Lower leg skin (tissue), 3 donors: Measurements from ENCODE around the gene RHPN2.

Source experiments
- POLR2A ChIP-seq, 2 donors: fragments of 450-650 bp; IDR thresholded peaks; one replicate each; pipeline ENCODE4 v1.6.1; 2016 to 2017; ENCODE audit warnings: antibody characterized with exemption in 2 of 2, mild to moderate bottlenecking in 1 of 2, moderate library complexity in 1 of 2
- TF ChIP-seq, protein P1 (sequence below), 3 donors: fragments of 450-650 bp; IDR thresholded peaks; one replicate each; pipeline ENCODE4 v1.5.1; 2016; ENCODE audit warnings: antibody characterized with exemption in 3 of 3, mild to moderate bottlenecking in 3 of 3, moderate library complexity in 2 of 3

DNA sequence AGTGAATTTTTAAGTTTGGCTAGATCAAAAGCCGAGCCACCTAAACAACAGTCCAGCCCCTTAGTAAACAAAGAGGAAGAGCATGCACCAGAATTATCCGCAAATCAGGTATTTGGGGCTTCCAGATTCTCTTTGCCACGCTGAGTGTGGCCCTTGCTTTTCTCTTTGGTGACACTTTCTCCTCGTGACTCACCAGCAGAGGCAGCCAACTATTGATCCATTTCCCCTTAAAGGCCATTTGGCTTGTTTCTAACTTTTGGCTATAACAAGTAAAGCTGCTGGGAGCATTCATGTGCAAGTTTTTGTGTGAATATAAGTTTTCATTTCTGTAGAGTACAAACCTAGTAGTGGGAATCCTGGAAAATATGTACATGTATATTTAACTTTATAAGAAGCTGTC, 49.6 kb upstream of the RHPN2 start:
- TF ChIP-seq, protein P1, sequence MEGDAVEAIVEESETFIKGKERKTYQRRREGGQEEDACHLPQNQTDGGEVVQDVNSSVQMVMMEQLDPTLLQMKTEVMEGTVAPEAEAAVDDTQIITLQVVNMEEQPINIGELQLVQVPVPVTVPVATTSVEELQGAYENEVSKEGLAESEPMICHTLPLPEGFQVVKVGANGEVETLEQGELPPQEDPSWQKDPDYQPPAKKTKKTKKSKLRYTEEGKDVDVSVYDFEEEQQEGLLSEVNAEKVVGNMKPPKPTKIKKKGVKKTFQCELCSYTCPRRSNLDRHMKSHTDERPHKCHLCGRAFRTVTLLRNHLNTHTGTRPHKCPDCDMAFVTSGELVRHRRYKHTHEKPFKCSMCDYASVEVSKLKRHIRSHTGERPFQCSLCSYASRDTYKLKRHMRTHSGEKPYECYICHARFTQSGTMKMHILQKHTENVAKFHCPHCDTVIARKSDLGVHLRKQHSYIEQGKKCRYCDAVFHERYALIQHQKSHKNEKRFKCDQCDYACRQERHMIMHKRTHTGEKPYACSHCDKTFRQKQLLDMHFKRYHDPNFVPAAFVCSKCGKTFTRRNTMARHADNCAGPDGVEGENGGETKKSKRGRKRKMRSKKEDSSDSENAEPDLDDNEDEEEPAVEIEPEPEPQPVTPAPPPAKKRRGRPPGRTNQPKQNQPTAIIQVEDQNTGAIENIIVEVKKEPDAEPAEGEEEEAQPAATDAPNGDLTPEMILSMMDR (IDR thresholded peaks at IDR 0.05): no peak
- no peak for TF ChIP-seq POLR2A (IDR thresholded peaks at IDR 0.05)
